SK-N-SH (cell line): ENCODE results near the gene LBHD1. TPM values are rescaled to one million over a fixed set of nuclear protein-coding genes. Genes with fewer than 3 reads are reported as not detected.

Experiments used
- polyA plus RNA-seq, 3 experiments: library from polyadenylated mRNA; depleted of rRNA; stranded (reverse); fragments of >200 nt; gene quantifications; 2 replicates each; pipeline ENCODE4 v1.2.3, GENCODE V29; 2012
- small RNA-seq, 7 experiments: library from RNA; depleted of rRNA; stranded (forward); fragments of <200 nt; gene quantifications; one replicate each; pipeline ENCODE3, GENCODE V24; 2012

The LBHD1 gene
- polyA plus RNA-seq, 1 of the 3 experiments (the other 2 are of a cell fraction) = 9.7 TPM

Small RNA genes within 50 kb of the gene (small RNA-seq; reads per million reads assigned to genes)
- 0 reads per million in 7 experiments for gene SNORA57

Other genes with a start within 250 kb of the LBHD1 start
- 57.8 and 62.3 TPM in 2 replicates for gene AHNAK, start 125.5 kb downstream of the LBHD1 start, polyA plus RNA-seq (2012; rRNA removed)
- gene EEF1G, start 98.4 kb downstream of the LBHD1 start, polyA plus RNA-seq (2012; rRNA removed) = 1,853 and 2,105 TPM in 2 replicates
- gene TUT1, start 80.7 kb downstream of the LBHD1 start, polyA plus RNA-seq (2012; rRNA removed) = 27.3 and 30.0 TPM in 2 replicates
- 18.4 and 20.6 TPM in 2 replicates for gene MTA2, start 70.4 kb downstream of the LBHD1 start, polyA plus RNA-seq (2012; rRNA removed)
- 43.0 and 47.8 TPM in 2 replicates for gene EML3, start 59.5 kb downstream of the LBHD1 start, polyA plus RNA-seq (2012; rRNA removed)
- gene ROM1, start 59.0 kb downstream of the LBHD1 start, polyA plus RNA-seq (2012; rRNA removed) = 7.3 and 7.9 TPM in 2 replicates
- 104 and 116 TPM in 2 replicates for gene B3GAT3, start 50.3 kb downstream of the LBHD1 start, polyA plus RNA-seq (2012; rRNA removed)
- gene GANAB, start 25.7 kb downstream of the LBHD1 start, polyA plus RNA-seq (2012; rRNA removed) = 275 and 332 TPM in 2 replicates
- 11.7 and 13.4 TPM in 2 replicates for gene INTS5, start 19.0 kb downstream of the LBHD1 start, polyA plus RNA-seq (2012; rRNA removed)
- gene C11orf98, start 7.1 kb downstream of the LBHD1 start, polyA plus RNA-seq (2012; rRNA removed) = 90.1 and 126 TPM in 2 replicates
- 9.5 and 11.1 TPM in 2 replicates for gene CSKMT, start 7.0 kb downstream of the LBHD1 start, polyA plus RNA-seq (2012; rRNA removed)
- 22.7 and 24.8 TPM in 2 replicates for gene UQCC3, start 594 bp downstream of the LBHD1 start, polyA plus RNA-seq (2012; rRNA removed)
- gene UBXN1, start 6.8 kb upstream of the LBHD1 start, polyA plus RNA-seq (2012; rRNA removed) = 202 and 256 TPM in 2 replicates
- gene LRRN4CL, start 17.3 kb upstream of the LBHD1 start, polyA plus RNA-seq (2012; rRNA removed) = 0.08 and 0.10 TPM in 2 replicates
- gene BSCL2, start 35.2 kb upstream of the LBHD1 start, polyA plus RNA-seq (2012; rRNA removed) = 81.5 and 118 TPM in 2 replicates
- 0.11 and 0.16 TPM in 2 replicates for gene GNG3, start 35.4 kb upstream of the LBHD1 start, polyA plus RNA-seq (2012; rRNA removed)
- gene HNRNPUL2, start 55.2 kb upstream of the LBHD1 start, polyA plus RNA-seq (2012; rRNA removed) = 31.0 and 33.5 TPM in 2 replicates
- 31.3 and 37.5 TPM in 2 replicates for gene TTC9C, start 56.2 kb upstream of the LBHD1 start, polyA plus RNA-seq (2012; rRNA removed)
- 2.1 and 3.3 TPM in 2 replicates for gene ZBTB3, start 81.9 kb upstream of the LBHD1 start, polyA plus RNA-seq (2012; rRNA removed)
- 268 and 293 TPM in 2 replicates for gene POLR2G, start 89.3 kb upstream of the LBHD1 start, polyA plus RNA-seq (2012; rRNA removed)
- 33.6 and 34.4 TPM in 2 replicates for gene TAF6L, start 99.1 kb upstream of the LBHD1 start, polyA plus RNA-seq (2012; rRNA removed)
- gene TMEM179B, start 115.1 kb upstream of the LBHD1 start, polyA plus RNA-seq (2012; rRNA removed) = 69.6 and 73.3 TPM in 2 replicates
- 30.4 and 40.7 TPM in 2 replicates for gene TMEM223, start 119.7 kb upstream of the LBHD1 start, polyA plus RNA-seq (2012; rRNA removed)
- gene NXF1, start 133.2 kb upstream of the LBHD1 start, polyA plus RNA-seq (2012; rRNA removed) = 47.6 and 59.7 TPM in 2 replicates
- gene STX5, start 159.8 kb upstream of the LBHD1 start, polyA plus RNA-seq (2012; rRNA removed) = 24.2 and 27.4 TPM in 2 replicates
- not detected in 2 replicates for gene TEX54, start 160.6 kb upstream of the LBHD1 start, polyA plus RNA-seq (2012; rRNA removed)
- 132 TPM in 2 replicates for gene WDR74, start 167.3 kb upstream of the LBHD1 start, polyA plus RNA-seq (2012; rRNA removed)
- 212 and 308 TPM in 2 replicates for gene SLC3A2, start 208.6 kb upstream of the LBHD1 start, polyA plus RNA-seq (2012; rRNA removed)
- gene CHRM1, start 249.1 kb upstream of the LBHD1 start, polyA plus RNA-seq (2012; rRNA removed) = not detected in 2 replicates